Measurements from ENCODE around the gene C10orf95. TPM values are rescaled to one million over a fixed set of nuclear protein-coding genes. Genes with fewer than 3 reads are reported as not detected.

Gene C10orf95
- total and polyA plus RNA-seq, 11 donors, result 0.18 to 0.21 TPM; not detected in 9

- no peak for ATAC-seq
- H3K27ac ChIP-seq, result no peak overlapping the region
Measured at GRCh38 chr10:102476466-102477141, 25.3 kb upstream of the C10orf95 start.

GRCh38 chr10:102475451-102476040 lies 24.2 kb upstream of the C10orf95 start:
- WGBS, 4 donors, result 88 to 93% (median 92%) methylated on average over 9 of the region's 9 CpGs
- H3K4me1 ChIP-seq, result peaks cover 0 to 18% (median 6%) of the 10 kb centered on the region in 12 donors
- no peak for TF ChIP-seq POLR2A (IDR thresholded peaks at IDR 0.05)
- TF ChIP-seq CTCF (IDR thresholded peaks at IDR 0.05), result no peak
- H3K27me3 ChIP-seq, result no peaks in the 10 kb centered on the region
- peak in 2 of 5 donors; percentile 16 for DNase-seq
- H3K9me3 ChIP-seq, result no peaks in the 10 kb centered on the region
- no peak for ATAC-seq
- no peak overlapping the region for H3K27ac ChIP-seq
- H3K36me3 ChIP-seq, result peaks cover 0 to 27% (median 16%) of the 10 kb centered on the region in 9 donors
- no peak overlapping the region for H3K4me3 ChIP-seq
- intact Hi-C loops (cut with DNase I), result loop anchor here in 6 of 10 donors (5.0 to 10.0 kb wide), 6 partner anchors 53 to 248 kb away; partner anchors contain the start of genes ELOVL3 (in 1 of the 6), FBXL15 (in 1 of the 6) and NFKB2 (in 1 of the 6)

More at GRCh38 chr10:102476466-102477141, 25.3 kb upstream of the C10orf95 start:
- no peak for TF ChIP-seq POLR2A (IDR thresholded peaks at IDR 0.05)
- TF ChIP-seq CTCF (IDR thresholded peaks at IDR 0.05), result no peak
- Histone ChIP-seq H3K4me1 (peaks cover 0 to 18% (median 6%) of the 10 kb centered on the region in 12 donors), H3K36me3 (peaks cover 0 to 38% (median 26%) of the 10 kb centered on the region in 9 donors), H3K9me3 (no peaks in the 10 kb centered on the region), H3K27me3 (no peaks in the 10 kb centered on the region), H3K4me3 (no peak overlapping the region)
- 67 to 86% (median 73%) methylated on average over 9 of the region's 9 CpGs for WGBS, 4 donors
- DNase-seq, result peak in 2 of 5 donors; percentile 20 to 23
- intact Hi-C loops (cut with DNase I), result loop anchor here in 6 of 10 donors (5.0 to 10.0 kb wide), 6 partner anchors 54 to 249 kb away; partner anchors contain the start of genes ELOVL3 (in 1 of the 6), FBXL15 (in 1 of the 6) and NFKB2 (in 1 of the 6)

- Histone ChIP-seq H3K27me3 (no peaks in the 10 kb centered on the region), H3K4me1 (peaks cover 0 to 11% (median 0%) of the 10 kb centered on the region in 12 donors), H3K4me3 (no peak overlapping the region), H3K27ac (no peak overlapping the region), H3K9me3 (no peaks in the 10 kb centered on the region), H3K36me3 (peaks cover 0 to 14% (median 1%) of the 10 kb centered on the region in 9 donors)
- no peak for TF ChIP-seq CTCF (IDR thresholded peaks at IDR 0.05)
- TF ChIP-seq POLR2A (IDR thresholded peaks at IDR 0.05), result no peak
- ATAC-seq (no peak), DNase-seq (no peak)
- intact Hi-C loops (cut with DNase I), result loop anchor here in 1 of 10 donors (10.0 kb wide), 1 partner anchor 89 kb away; no protein-coding TSS in a partner anchor
- WGBS, 4 donors, result 88 to 91% (median 90%) methylated on average over 26 to 27 of the region's 27 CpGs
Measured at GRCh38 chr10:102473445-102474331, 22.3 kb upstream of the C10orf95 start.

All from heart left ventricle (tissue), 16 donors.